HT1080 (cell line): ENCODE results near the gene S100A8. TPM values are rescaled to one million over a fixed set of nuclear protein-coding genes. Genes with fewer than 3 reads are reported as not detected.

Source experiments
- DNase-seq: peaks from one replicate; pipeline ENCODE4 v3.0.0-alpha.2; 2015; ENCODE audit warnings: low read depth
- total RNA-seq: library from RNA; depleted of rRNA; stranded (reverse); fragments of >200 nt; shearing (Covaris generic); gene quantifications from 2 replicates; pipeline ENCODE4 v1.2.3, GENCODE V29; 2014

S100A8 gene
- total RNA-seq, 1 experiment from 2014 or later, result not detected

- DNase-seq, result no peak
Measured at GRCh38 chr1:153362187-153362775, 28.6 kb downstream of the S100A8 start.

- DNase-seq, result no peak
Measured at GRCh38 chr1:153361480-153362109, 29.3 kb downstream of the S100A8 start.

- DNase-seq, result no peak
Measured at GRCh38 chr1:153360592-153361479, 30.0 kb downstream of the S100A8 start.

GRCh38 chr1:153360190-153360589 is 30.7 kb downstream of the S100A8 start:
- DNase-seq, result no peak

- no peak for DNase-seq
Measured at GRCh38 chr1:153359241-153359640, 31.6 kb downstream of the S100A8 start.

- DNase-seq, result no peak
Measured at GRCh38 chr1:153358691-153358975, 32.2 kb downstream of the S100A8 start.

GRCh38 chr1:153357853-153358690 is 32.8 kb downstream of the S100A8 start, which contains the start of gene S100A9:
Gene S100A9 (plus strand): TSS chr1:153357854. CDS start chr1:153358284, 430 bp downstream.
- DNase-seq, result no peak

GRCh38 chr1:153357076-153357852 is 33.6 kb downstream of the S100A8 start:
- DNase-seq, result no peak

GRCh38 chr1:153356392-153357075 is 34.3 kb downstream of the S100A8 start:
- DNase-seq, result no peak

GRCh38 chr1:153355445-153356071 is 35.3 kb downstream of the S100A8 start:
- peak; percentile 50 for DNase-seq

GRCh38 chr1:153354515-153355193 is 36.2 kb downstream of the S100A8 start:
- DNase-seq, result no peak

- no peak for DNase-seq
Measured at GRCh38 chr1:153353226-153353947, 37.5 kb downstream of the S100A8 start.

- DNase-seq, result peak; percentile 62
Measured at GRCh38 chr1:153352523-153352922, 38.4 kb downstream of the S100A8 start.

GRCh38 chr1:153350321-153350957 is 40.4 kb downstream of the S100A8 start:
- DNase-seq, result no peak

- peak; percentile 4 for DNase-seq
Measured at GRCh38 chr1:153349363-153350320, 41.2 kb downstream of the S100A8 start.

GRCh38 chr1:153348511-153349362 is 42.1 kb downstream of the S100A8 start, which contains the start of gene PGLYRP4:
Gene PGLYRP4 (minus strand): TSS chr1:153348841. CDS start chr1:153347932, 909 bp downstream.
- DNase-seq, result no peak
